GM15510 (cell line): ENCODE results near the gene TRIM14.

Source experiments
- POLR2A ChIP-seq: IDR thresholded peaks from 3 replicates; pipeline ENCODE4 v1.6.1; 2011; ENCODE audit warnings: borderline replicate concordance; ENCODE audit not compliant: insufficient read length; ENCODE audit errors: extremely low read depth

TRIM14 gene

GRCh38 chr9:98049288-98050072, 69.5 kb downstream of the TRIM14 start:
- no peak for TF ChIP-seq POLR2A

GRCh38 chr9:98047002-98047401, 72.0 kb downstream of the TRIM14 start:
- TF ChIP-seq POLR2A: no peak

GRCh38 chr9:98046180-98046543, 72.9 kb downstream of the TRIM14 start:
- TF ChIP-seq POLR2A: no peak

- peak; percentile 20 for TF ChIP-seq POLR2A
Measured at GRCh38 chr9:98045234-98046179, 73.5 kb downstream of the TRIM14 start.

GRCh38 chr9:98043915-98044314, 75.1 kb downstream of the TRIM14 start:
- no peak for TF ChIP-seq POLR2A

- no peak for TF ChIP-seq POLR2A
Measured at GRCh38 chr9:98040212-98040611, 78.8 kb downstream of the TRIM14 start.

GRCh38 chr9:98039607-98040017, 79.4 kb downstream of the TRIM14 start:
- no peak for TF ChIP-seq POLR2A

GRCh38 chr9:98038958-98039357, 80.1 kb downstream of the TRIM14 start:
- no peak for TF ChIP-seq POLR2A

- TF ChIP-seq POLR2A: no peak
Measured at GRCh38 chr9:98037357-98037756, 81.7 kb downstream of the TRIM14 start.

GRCh38 chr9:98034593-98035546, 84.2 kb downstream of the TRIM14 start:
- TF ChIP-seq POLR2A: no peak

GRCh38 chr9:98031935-98032334, 87.1 kb downstream of the TRIM14 start:
- no peak for TF ChIP-seq POLR2A

- no peak for TF ChIP-seq POLR2A
Measured at GRCh38 chr9:98031169-98031568, 87.9 kb downstream of the TRIM14 start.

- TF ChIP-seq POLR2A: no peak
Measured at GRCh38 chr9:98024702-98025101, 94.3 kb downstream of the TRIM14 start.

- no peak for TF ChIP-seq POLR2A
Measured at GRCh38 chr9:98022447-98022846, 96.6 kb downstream of the TRIM14 start.
